Caco-2 (cell line): Measurements from ENCODE around the gene KCNMB3. TPM values are rescaled to one million over a fixed set of nuclear protein-coding genes. Genes with fewer than 3 reads are reported as not detected.

Source experiments
- BruUV-seq: library from RNA; stranded (reverse); fragments of 400-500 nt; replicated peaks from 2 replicates; lab custom pipeline; 2021; lab: Mats Ljungman, UMichigan
- CTCF ChIA-PET: fragments of 300-600 bp; sonication (Branson Sonifier 250); formaldehyde crosslinking; loops from one replicate; lab custom pipeline; 2022; ENCODE audit warnings: antibody characterized with exemption; lab: Charles Lee
- POLR2A ChIA-PET: fragments of 300-600 bp; sonication (Branson Sonifier 250); formaldehyde crosslinking; loops from one replicate; lab custom pipeline; 2022; ENCODE audit warnings: antibody characterized with exemption; lab: Charles Lee
- DNase-seq, 2 experiments: peaks; one replicate each; pipeline versions ENCODE4 v3.0.0 to v3.0.0-alpha.2; 2020 to 2022
- H3K27me3 ChIP-seq: replicated peaks from 2 replicates; pipeline ENCODE4 v1.6.0; 2011; ENCODE audit warnings: low read length; ENCODE audit not compliant: control insufficient read depth, insufficient read depth
- H3K36me3 ChIP-seq: 2 replicates; pipeline ENCODE4 v1.5.1; 2011; ENCODE audit warnings: low read length; ENCODE audit not compliant: control insufficient read depth, insufficient read depth
- H3K4me1 ChIP-seq: fragments of 250-450 bp; sonication (Bioruptor Pico); 2 replicates; pipeline ENCODE4 v1.5.1; 2020; ENCODE audit warnings: mild to moderate bottlenecking
- H3K4me3 ChIP-seq: 2 replicates; pipeline ENCODE4 v1.5.1; 2011; ENCODE audit warnings: low read depth, mild to moderate bottlenecking, control low read depth, low read length
- H3K9me3 ChIP-seq: fragments of 250-450 bp; sonication (Bioruptor Pico); 2 replicates; pipeline ENCODE4 v1.5.1; 2020; ENCODE audit warnings: mild to moderate bottlenecking, moderate library complexity
- H3K27ac Mint-ChIP-seq: one replicate; pipeline ENCODE4 v1.8.0; 2022; ENCODE audit warnings: mixed read lengths; ENCODE audit not compliant: unreplicated experiment
- H3K27me3 Mint-ChIP-seq: one replicate; pipeline ENCODE4 v1.8.0; 2022; ENCODE audit warnings: mixed read lengths; ENCODE audit not compliant: insufficient read depth, unreplicated experiment
- H3K36me3 Mint-ChIP-seq: one replicate; pipeline ENCODE4 v1.8.0; 2022; ENCODE audit warnings: mild to moderate bottlenecking, mixed read lengths; ENCODE audit not compliant: insufficient read depth, unreplicated experiment
- H3K4me1 Mint-ChIP-seq: one replicate; pipeline ENCODE4 v1.8.0; 2022; ENCODE audit warnings: low read depth, mixed read lengths; ENCODE audit not compliant: unreplicated experiment
- H3K4me3 Mint-ChIP-seq: one replicate; pipeline ENCODE4 v1.8.0; 2022; ENCODE audit warnings: mild to moderate bottlenecking, moderate library complexity, mixed read lengths; ENCODE audit not compliant: unreplicated experiment
- H3K9me3 Mint-ChIP-seq: one replicate; pipeline ENCODE4 v1.8.0; 2022; ENCODE audit warnings: mixed read lengths; ENCODE audit not compliant: unreplicated experiment
- CTCF ChIP-seq, 2 experiments: fragments of 200-600 bp in 1 of 2; IDR thresholded peaks; 1 replicate in 1 of 2; 2 replicates in 1 of 2; pipeline versions ENCODE4 v1.5.1 to v1.8.0; 2011 to 2022; ENCODE audit warnings: antibody characterized with exemption in 1 of 2, control low read depth in 1 of 2, inconsistent platforms in 1 of 2, low read depth in 1 of 2, low read length in 1 of 2, mild to moderate bottlenecking in 1 of 2, moderate library complexity in 1 of 2; ENCODE audit not compliant: insufficient read depth in 1 of 2, severe bottlenecking in 1 of 2, unreplicated experiment in 1 of 2
- intact Hi-C: fragments of 100-400 bp; cut with micrococcal nuclease; formaldehyde crosslinking; loops from one replicate; pipeline ENCODE4 v1.10.0; 2022; ENCODE audit not compliant: unreplicated experiment
- total RNA-seq: library from RNA; stranded (reverse); gene quantifications from 2 replicates; pipeline ENCODE4 v1.2.3, GENCODE V29; 2022

The KCNMB3 gene
- total RNA-seq, 1 experiment from 2014 or later: 6.9 TPM

DNA sequence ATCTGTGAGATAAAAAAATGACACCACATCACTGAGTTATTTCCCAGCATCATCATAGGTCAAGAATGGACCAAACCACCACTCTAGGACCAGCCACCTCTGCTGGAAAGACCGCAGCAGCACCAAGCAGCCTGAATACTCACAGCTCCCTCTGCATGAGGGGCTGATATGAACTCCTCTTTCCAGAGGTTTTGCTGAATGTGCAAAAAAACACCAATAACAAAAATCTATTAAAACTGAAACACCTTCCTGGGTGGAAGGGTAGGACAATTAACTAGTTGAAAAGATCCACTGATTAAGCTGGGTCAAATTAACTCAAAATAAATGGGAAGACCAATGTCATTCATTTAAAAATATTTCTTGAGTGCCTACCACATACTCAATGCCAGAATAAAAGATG lies 28.9 kb upstream of the KCNMB3 start:
- POLR2A ChIA-PET: no interaction called here
- BruUV-seq: no TSS peak

GRCh38 chr3:179278932-179279693 lies 28.2 kb upstream of the KCNMB3 start:
- Mint-ChIP-seq H3K4me3 (no peak overlapping the region), H3K9me3 (no peaks in the 10 kb centered on the region), H3K4me1 (no peaks in the 10 kb centered on the region), H3K36me3 (no peaks in the 10 kb centered on the region), H3K27ac (no peak overlapping the region), H3K27me3 (peaks cover 7% of the 10 kb centered on the region)
- Histone ChIP-seq H3K9me3 (no peaks in the 10 kb centered on the region), H3K4me1 (no peaks in the 10 kb centered on the region), H3K4me3 (no peak overlapping the region), H3K36me3 (no peaks in the 10 kb centered on the region), H3K27me3 (no peaks in the 10 kb centered on the region)
- POLR2A ChIA-PET: no interaction called here
- intact Hi-C loops: no loop called here
- TF ChIP-seq CTCF (IDR thresholded peaks at IDR 0.05; ENCODE audit: insufficient read depth in 1 of 2, low read depth in 1 of 2, low read length in 1 of 2, severe bottlenecking in 1 of 2, unreplicated experiment in 1 of 2): no peak
- CTCF ChIA-PET: no interaction called here
- DNase-seq: no peak
- BruUV-seq: no TSS peak

More for the DNA sequence above, 28.9 kb upstream of the KCNMB3 start:
- CTCF ChIA-PET: no interaction called here
- H3K36me3 ChIP-seq: no peaks in the 10 kb centered on the region
- DNase-seq: no peak
- TF ChIP-seq CTCF (IDR thresholded peaks at IDR 0.05; ENCODE audit: insufficient read depth in 1 of 2, low read depth in 1 of 2, low read length in 1 of 2, severe bottlenecking in 1 of 2, unreplicated experiment in 1 of 2): no peak
- Mint-ChIP-seq H3K27ac (no peak overlapping the region), H3K4me3 (no peak overlapping the region), H3K27me3 (peaks cover 7% of the 10 kb centered on the region), H3K36me3 (no peaks in the 10 kb centered on the region), H3K9me3 (no peaks in the 10 kb centered on the region), H3K4me1 (no peaks in the 10 kb centered on the region)
- intact Hi-C loops: no loop called here
- no peaks in the 10 kb centered on the region for H3K27me3 ChIP-seq
- H3K4me3 ChIP-seq: no peak overlapping the region
- no peaks in the 10 kb centered on the region for H3K4me1 ChIP-seq
- H3K9me3 ChIP-seq: no peaks in the 10 kb centered on the region

DNA sequence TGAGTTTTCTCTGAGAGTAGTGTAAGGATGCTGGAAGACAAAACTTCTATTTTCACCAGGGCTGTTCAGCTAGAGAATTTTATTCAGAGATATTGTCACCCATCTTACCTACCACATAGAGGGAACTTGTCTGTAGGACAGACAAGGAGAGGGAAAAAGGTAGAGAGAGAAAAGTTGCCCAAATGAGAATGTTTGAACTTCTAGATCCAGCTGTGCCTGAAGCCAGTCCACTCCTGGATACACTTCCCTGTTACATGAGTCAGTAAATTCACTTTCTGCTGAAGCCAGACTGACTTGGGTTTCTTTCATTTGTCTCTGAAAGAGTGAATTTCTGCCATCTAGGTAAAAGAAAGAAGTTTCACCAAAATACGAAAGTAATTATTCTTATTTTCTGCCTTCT lies 27.2 kb upstream of the KCNMB3 start:
- POLR2A ChIA-PET: no interaction called here

More for the DNA sequence above, 27.2 kb upstream of the KCNMB3 start:
- no peaks in the 10 kb centered on the region for H3K9me3 Mint-ChIP-seq
- intact Hi-C loops: no loop called here
- BruUV-seq: no TSS peak
- no peak for TF ChIP-seq CTCF (IDR thresholded peaks at IDR 0.05; ENCODE audit: insufficient read depth in 1 of 2, low read depth in 1 of 2, low read length in 1 of 2, severe bottlenecking in 1 of 2, unreplicated experiment in 1 of 2)
- no peaks in the 10 kb centered on the region for H3K36me3 ChIP-seq
- H3K27ac Mint-ChIP-seq: no peak overlapping the region
- no peaks in the 10 kb centered on the region for H3K36me3 Mint-ChIP-seq
- no peak for DNase-seq
- no peaks in the 10 kb centered on the region for H3K4me1 Mint-ChIP-seq
- CTCF ChIA-PET: no interaction called here
- no peaks in the 10 kb centered on the region for H3K9me3 ChIP-seq
- peaks cover 7% of the 10 kb centered on the region for H3K27me3 Mint-ChIP-seq
- H3K4me1 ChIP-seq: no peaks in the 10 kb centered on the region
- H3K4me3 ChIP-seq: no peak overlapping the region
- no peaks in the 10 kb centered on the region for H3K27me3 ChIP-seq
- H3K4me3 Mint-ChIP-seq: no peak overlapping the region
